ENCODE data around the gene ADAMTSL5. TPM values are rescaled to one million over a fixed set of nuclear protein-coding genes. Genes with fewer than 3 reads are reported as not detected.

The ADAMTSL5 gene
- polyA plus RNA-seq, 3 donors, result 0.09 TPM; not detected in 2

- H3K9me3 ChIP-seq (replicated peaks in 1 of 2; ENCODE audit: control insufficient read depth in 1 of 2, insufficient read depth in 1 of 2, low read length in 2 of 2), result no peaks in the 10 kb centered on the region
- no peaks in the 10 kb centered on the region for H3K36me3 ChIP-seq (replicated peaks in 1 of 2; ENCODE audit: control insufficient read depth in 1 of 2, insufficient read depth in 2 of 2, low read length in 2 of 2)
- intact Hi-C loops (cut with micrococcal nuclease), result no loop called here
- Mint-ChIP-seq H3K4me3 (no peak overlapping the region), H3K4me1 (peaks cover 2% of the 10 kb centered on the region), H3K36me3 (no peaks in the 10 kb centered on the region), H3K9me3 (peaks cover 0 to 7% (median 2%) of the 10 kb centered on the region in 7 donors), H3K27me3 (ENCODE audit: low read depth in 3 of 3) (peaks cover 17 to 29% (median 25%) of the 10 kb centered on the region in 3 donors), H3K27ac (peak overlapping the region in 1 of 7 donors; percentile 56)
- no peaks in the 10 kb centered on the region for H3K79me2 ChIP-seq (ENCODE audit: insufficient read depth, low read length)
- H3K9ac ChIP-seq (ENCODE audit: insufficient read depth, low read length, poor library complexity, severe bottlenecking), result no peak overlapping the region
- 88% methylated on average over 20 of the region's 25 CpGs for WGBS (ENCODE audit: insufficient coverage)
- peaks cover 0 to 9% of the 10 kb centered on the region in 2 donors for H3K27me3 ChIP-seq (ENCODE audit: control insufficient read depth in 2 of 2, insufficient read depth in 2 of 2, low read length in 2 of 2)
- H4K20me1 ChIP-seq (ENCODE audit: insufficient read depth, low read length), result no peaks in the 10 kb centered on the region
- no peak overlapping the region for H3K4me3 ChIP-seq (replicated peaks in 1 of 3; ENCODE audit: low read depth in 2 of 3, low read length in 3 of 3)
- DNase-seq, result no peak
- no peaks in the 10 kb centered on the region for H3K4me1 ChIP-seq (ENCODE audit: control insufficient read depth in 1 of 2, insufficient read depth in 2 of 2, low read length in 2 of 2)
- no peak overlapping the region for H2AFZ ChIP-seq (ENCODE audit: insufficient read depth, low read depth, low read length, poor library complexity, severe bottlenecking)
- TF ChIP-seq, protein P1, sequence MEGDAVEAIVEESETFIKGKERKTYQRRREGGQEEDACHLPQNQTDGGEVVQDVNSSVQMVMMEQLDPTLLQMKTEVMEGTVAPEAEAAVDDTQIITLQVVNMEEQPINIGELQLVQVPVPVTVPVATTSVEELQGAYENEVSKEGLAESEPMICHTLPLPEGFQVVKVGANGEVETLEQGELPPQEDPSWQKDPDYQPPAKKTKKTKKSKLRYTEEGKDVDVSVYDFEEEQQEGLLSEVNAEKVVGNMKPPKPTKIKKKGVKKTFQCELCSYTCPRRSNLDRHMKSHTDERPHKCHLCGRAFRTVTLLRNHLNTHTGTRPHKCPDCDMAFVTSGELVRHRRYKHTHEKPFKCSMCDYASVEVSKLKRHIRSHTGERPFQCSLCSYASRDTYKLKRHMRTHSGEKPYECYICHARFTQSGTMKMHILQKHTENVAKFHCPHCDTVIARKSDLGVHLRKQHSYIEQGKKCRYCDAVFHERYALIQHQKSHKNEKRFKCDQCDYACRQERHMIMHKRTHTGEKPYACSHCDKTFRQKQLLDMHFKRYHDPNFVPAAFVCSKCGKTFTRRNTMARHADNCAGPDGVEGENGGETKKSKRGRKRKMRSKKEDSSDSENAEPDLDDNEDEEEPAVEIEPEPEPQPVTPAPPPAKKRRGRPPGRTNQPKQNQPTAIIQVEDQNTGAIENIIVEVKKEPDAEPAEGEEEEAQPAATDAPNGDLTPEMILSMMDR (IDR thresholded peaks at IDR 0.05), result no peak
- H3K27ac ChIP-seq (ENCODE audit: low read depth in 1 of 2, low read length in 2 of 2), result no peak overlapping the region
- no peak overlapping the region for H3K4me2 ChIP-seq (replicated peaks; ENCODE audit: extremely low read depth, low read length, poor library complexity, severe bottlenecking)
Measured at GRCh38 chr19:1497578-1498235, 15.1 kb downstream of the ADAMTSL5 start.

DNA sequence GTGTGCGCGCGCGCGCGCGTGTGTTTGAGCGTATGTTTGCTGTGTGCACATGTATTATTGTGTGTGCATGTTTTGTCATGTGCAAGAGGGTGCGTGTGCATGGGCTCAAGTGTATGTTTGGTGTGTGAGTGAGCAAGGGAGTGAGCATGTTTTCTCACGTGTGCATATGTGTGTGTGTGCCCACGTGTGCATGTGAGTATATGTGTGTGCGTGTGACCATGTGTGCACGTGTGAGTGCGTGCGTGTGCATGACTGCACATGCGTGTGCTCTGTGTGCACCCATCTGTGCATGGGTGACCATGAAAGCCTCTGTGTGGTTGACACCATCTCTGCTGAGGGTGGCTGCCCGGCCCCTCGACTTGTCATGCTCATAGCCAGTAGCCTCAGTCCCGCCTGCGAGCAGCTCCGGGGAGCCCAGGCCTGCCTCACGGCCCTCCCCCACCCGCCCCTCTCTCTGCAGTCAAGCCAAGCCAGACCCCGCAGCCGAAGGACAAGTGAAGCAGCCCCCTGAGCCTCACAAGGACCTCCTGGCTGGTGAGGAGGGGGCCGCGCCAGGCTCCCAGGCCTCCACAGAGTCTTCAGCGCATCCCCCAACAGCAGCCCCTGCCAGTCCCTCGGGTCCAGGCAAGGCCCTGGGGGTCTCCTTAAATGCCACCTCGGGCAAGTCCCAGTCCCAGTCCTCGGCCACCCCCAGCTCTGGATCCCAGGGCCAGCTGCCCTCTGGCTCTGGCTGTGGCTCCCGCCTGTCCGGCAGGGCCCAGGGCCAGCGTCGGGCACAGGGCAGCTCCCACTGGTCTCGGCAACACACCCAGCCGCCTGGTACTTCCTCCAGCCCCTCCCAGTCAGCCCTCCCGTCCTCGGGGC lies 15.9 kb downstream of the ADAMTSL5 start:
- TF ChIP-seq, protein P1 (IDR thresholded peaks at IDR 0.05), result no peak
- Mint-ChIP-seq H3K9me3 (peaks cover 0 to 7% (median 2%) of the 10 kb centered on the region in 7 donors), H3K27ac (peak overlapping the region in 1 of 7 donors; percentile 56), H3K4me1 (peaks cover 2% of the 10 kb centered on the region), H3K27me3 (ENCODE audit: low read depth in 3 of 3) (peaks cover 13 to 31% (median 27%) of the 10 kb centered on the region in 3 donors), H3K4me3 (no peak overlapping the region), H3K36me3 (no peaks in the 10 kb centered on the region)
- peaks cover 0 to 15% of the 10 kb centered on the region in 2 donors for H3K27me3 ChIP-seq (ENCODE audit: control insufficient read depth in 2 of 2, insufficient read depth in 2 of 2, low read length in 2 of 2)
- H3K4me2 ChIP-seq (replicated peaks; ENCODE audit: extremely low read depth, low read length, poor library complexity, severe bottlenecking), result no peak overlapping the region
- WGBS (ENCODE audit: insufficient coverage), result 83% methylated on average over 36 of the region's 39 CpGs
- H3K9me3 ChIP-seq (replicated peaks in 1 of 2; ENCODE audit: control insufficient read depth in 1 of 2, insufficient read depth in 1 of 2, low read length in 2 of 2), result no peaks in the 10 kb centered on the region
- no peak overlapping the region for H3K27ac ChIP-seq (ENCODE audit: low read depth in 1 of 2, low read length in 2 of 2)
- H2AFZ ChIP-seq (ENCODE audit: insufficient read depth, low read depth, low read length, poor library complexity, severe bottlenecking), result no peak overlapping the region
- H3K79me2 ChIP-seq (ENCODE audit: insufficient read depth, low read length), result no peaks in the 10 kb centered on the region
- no peak overlapping the region for H3K4me3 ChIP-seq (replicated peaks in 1 of 3; ENCODE audit: low read depth in 2 of 3, low read length in 3 of 3)
- no peaks in the 10 kb centered on the region for H3K4me1 ChIP-seq (ENCODE audit: control insufficient read depth in 1 of 2, insufficient read depth in 2 of 2, low read length in 2 of 2)
- no peaks in the 10 kb centered on the region for H3K36me3 ChIP-seq (replicated peaks in 1 of 2; ENCODE audit: control insufficient read depth in 1 of 2, insufficient read depth in 2 of 2, low read length in 2 of 2)
- no peaks in the 10 kb centered on the region for H4K20me1 ChIP-seq (ENCODE audit: insufficient read depth, low read length)
- DNase-seq, result no peak
- H3K9ac ChIP-seq (ENCODE audit: insufficient read depth, low read length, poor library complexity, severe bottlenecking), result no peak overlapping the region
- intact Hi-C loops (cut with micrococcal nuclease), result no loop called here

Measured in CD14-positive monocyte (primary cell).